HUES48 (cell line): Measurements from ENCODE around the gene FKBP2.

Experiments
- H3K27ac ChIP-seq: one replicate; pipeline ENCODE4 v1.7.0; 2013; ENCODE audit warnings: low read depth, low read length, inconsistent platforms
- H3K27me3 ChIP-seq: 2 replicates; pipeline ENCODE4 v1.6.1; 2013; ENCODE audit warnings: mild to moderate bottlenecking, low read length; ENCODE audit not compliant: control insufficient read depth, insufficient read depth
- H3K36me3 ChIP-seq: 2 replicates; pipeline ENCODE4 v1.6.1; 2013; ENCODE audit warnings: low read length; ENCODE audit not compliant: control insufficient read depth, insufficient read depth
- H3K4me1 ChIP-seq: 2 replicates; pipeline ENCODE4 v1.6.1; 2013; ENCODE audit warnings: mild to moderate bottlenecking, low read length; ENCODE audit not compliant: control insufficient read depth, insufficient read depth
- H3K4me3 ChIP-seq: 2 replicates; pipeline ENCODE4 v1.5.1; 2013; ENCODE audit warnings: mild to moderate bottlenecking, low read depth, low read length
- H3K9ac ChIP-seq: 2 replicates; pipeline ENCODE4 v1.6.1; 2013; ENCODE audit warnings: mild to moderate bottlenecking, low read depth, low read length, moderate library complexity
- H3K9me3 ChIP-seq: 2 replicates; pipeline ENCODE4 v1.6.1; 2013; ENCODE audit warnings: low read length; ENCODE audit not compliant: control insufficient read depth, insufficient read depth

The FKBP2 gene

GRCh38 chr11:64235437-64236161, 5.3 kb upstream of the FKBP2 start:
- peak overlapping the region; percentile 50 for H3K4me3 ChIP-seq
- no peaks in the 10 kb centered on the region for H3K9me3 ChIP-seq
- peaks cover 13% of the 10 kb centered on the region for H3K4me1 ChIP-seq
- no peak overlapping the region for H3K9ac ChIP-seq
- H3K36me3 ChIP-seq: peaks cover 19% of the 10 kb centered on the region
- no peak overlapping the region for H3K27ac ChIP-seq
- H3K27me3 ChIP-seq: no peaks in the 10 kb centered on the region; the same call in 1 of the 2 replicates

- peaks cover 19% of the 10 kb centered on the region for H3K36me3 ChIP-seq
- no peak overlapping the region for H3K9ac ChIP-seq
- H3K27me3 ChIP-seq: no peaks in the 10 kb centered on the region; the same call in 1 of the 2 replicates
- no peaks in the 10 kb centered on the region for H3K9me3 ChIP-seq
- peaks cover 9% of the 10 kb centered on the region for H3K4me1 ChIP-seq
- no peak overlapping the region for H3K4me3 ChIP-seq
- H3K27ac ChIP-seq: no peak overlapping the region
Measured at GRCh38 chr11:64237484-64237951, 3.4 kb upstream of the FKBP2 start.

GRCh38 chr11:64238076-64238475, 2.8 kb upstream of the FKBP2 start:
- no peak overlapping the region for H3K4me3 ChIP-seq
- H3K9ac ChIP-seq: no peak overlapping the region
- peaks cover 20% of the 10 kb centered on the region for H3K36me3 ChIP-seq
- peaks cover 9% of the 10 kb centered on the region for H3K4me1 ChIP-seq
- H3K27me3 ChIP-seq: no peaks in the 10 kb centered on the region
- no peak overlapping the region for H3K27ac ChIP-seq
- no peaks in the 10 kb centered on the region for H3K9me3 ChIP-seq

GRCh38 chr11:64238999-64239398, 1.9 kb upstream of the FKBP2 start:
- peaks cover 29% of the 10 kb centered on the region for H3K36me3 ChIP-seq
- no peak overlapping the region for H3K9ac ChIP-seq
- H3K27ac ChIP-seq: no peak overlapping the region
- peaks cover 4% of the 10 kb centered on the region for H3K4me1 ChIP-seq
- no peaks in the 10 kb centered on the region for H3K27me3 ChIP-seq
- H3K4me3 ChIP-seq: no peak overlapping the region
- no peaks in the 10 kb centered on the region for H3K9me3 ChIP-seq

GRCh38 chr11:64239662-64240434, 1.0 kb upstream of the FKBP2 start:
- H3K4me1 ChIP-seq: peaks cover 4% of the 10 kb centered on the region
- peaks cover 34% of the 10 kb centered on the region for H3K36me3 ChIP-seq
- H3K27ac ChIP-seq: peak overlapping the region; percentile 99
- H3K27me3 ChIP-seq: no peaks in the 10 kb centered on the region
- no peaks in the 10 kb centered on the region for H3K9me3 ChIP-seq
- H3K4me3 ChIP-seq: peak overlapping the region; percentile 81
- H3K9ac ChIP-seq: 0 out of 2 replicates have a peak overlapping the region, but pooled peaks have one; percentile 76

GRCh38 chr11:64241241-64241490, 271 bp downstream of the FKBP2 start:
- H3K36me3 ChIP-seq: peaks cover 35% of the 10 kb centered on the region
- H3K4me1 ChIP-seq: peaks cover 4% of the 10 kb centered on the region
- H3K9ac ChIP-seq: peak overlapping the region; percentile 81
- peak overlapping the region; percentile 99 for H3K27ac ChIP-seq
- H3K9me3 ChIP-seq: no peaks in the 10 kb centered on the region
- H3K27me3 ChIP-seq: no peaks in the 10 kb centered on the region
- H3K4me3 ChIP-seq: peak overlapping the region; percentile 95

- H3K4me1 ChIP-seq: peaks cover 4% of the 10 kb centered on the region
- peak overlapping the region; percentile 90 for H3K27ac ChIP-seq
- peaks cover 35% of the 10 kb centered on the region for H3K36me3 ChIP-seq
Measured at GRCh38 chr11:64241491-64242374, 838 bp downstream of the FKBP2 start.

GRCh38 chr11:64243236-64243854, 2.5 kb downstream of the FKBP2 start:
- H3K9me3 ChIP-seq: no peaks in the 10 kb centered on the region
- H3K27ac ChIP-seq: no peak overlapping the region
- H3K4me3 ChIP-seq: no peak overlapping the region; the same call in 1 of the 2 replicates
- H3K27me3 ChIP-seq: no peaks in the 10 kb centered on the region
- peaks cover 12% of the 10 kb centered on the region for H3K4me1 ChIP-seq
- H3K9ac ChIP-seq: no peak overlapping the region
- H3K36me3 ChIP-seq: peaks cover 25% of the 10 kb centered on the region

More at GRCh38 chr11:64241491-64242374, 838 bp downstream of the FKBP2 start:
- Histone ChIP-seq H3K9ac (peak overlapping the region; percentile 82), H3K27me3 (no peaks in the 10 kb centered on the region), H3K9me3 (no peaks in the 10 kb centered on the region), H3K4me3 (peak overlapping the region; percentile 95)

- Histone ChIP-seq H3K27ac (no peak overlapping the region), H3K27me3 (no peaks in the 10 kb centered on the region), H3K36me3 (peaks cover 17% of the 10 kb centered on the region), H3K9me3 (no peaks in the 10 kb centered on the region), H3K4me1 (peaks cover 20% of the 10 kb centered on the region), H3K9ac (no peak overlapping the region), H3K4me3 (no peak overlapping the region)
Measured at GRCh38 chr11:64244107-64244506, 3.2 kb downstream of the FKBP2 start.

GRCh38 chr11:64244966-64245365, 4.1 kb downstream of the FKBP2 start:
- Histone ChIP-seq H3K4me3 (peak overlapping the region; percentile 93; the same call in 1 of the 2 replicates), H3K9me3 (no peaks in the 10 kb centered on the region), H3K9ac (no peak overlapping the region), H3K36me3 (peaks cover 16% of the 10 kb centered on the region), H3K27ac (peak overlapping the region; percentile 86), H3K4me1 (peaks cover 26% of the 10 kb centered on the region), H3K27me3 (no peaks in the 10 kb centered on the region)
